ENCODE results near the gene QPCTL. TPM values are rescaled to one million over a fixed set of nuclear protein-coding genes. Genes with fewer than 3 reads are reported as not detected.

The QPCTL gene
- total and polyA plus RNA-seq, 9 of the 15 experiments (the other 6 are each of a cell fraction or from before 2014, with no cell fraction given) = 0.99 to 31.3 (median 12.7) TPM

- TF ChIP-seq ZNF318 (IDR thresholded peaks at IDR 0.05; ENCODE audit: borderline replicate concordance in 1 of 2, low read depth in 1 of 2) = no peak
- no peak for TF ChIP-seq ILF3 (IDR thresholded peaks at IDR 0.05; ENCODE audit: borderline replicate concordance)
- TF ChIP-seq ETV1 (tag; conservative IDR thresholded peaks at IDR 0.05; ENCODE audit: low read depth) = 0 out of 2 replicates have a peak, but pooled peaks have one; percentile 5
- peak; percentile 92 for TF ChIP-seq SPI1 (IDR thresholded peaks at IDR 0.05; ENCODE audit: borderline replicate concordance, low read depth, low read length)
- TF ChIP-seq, protein P1, sequence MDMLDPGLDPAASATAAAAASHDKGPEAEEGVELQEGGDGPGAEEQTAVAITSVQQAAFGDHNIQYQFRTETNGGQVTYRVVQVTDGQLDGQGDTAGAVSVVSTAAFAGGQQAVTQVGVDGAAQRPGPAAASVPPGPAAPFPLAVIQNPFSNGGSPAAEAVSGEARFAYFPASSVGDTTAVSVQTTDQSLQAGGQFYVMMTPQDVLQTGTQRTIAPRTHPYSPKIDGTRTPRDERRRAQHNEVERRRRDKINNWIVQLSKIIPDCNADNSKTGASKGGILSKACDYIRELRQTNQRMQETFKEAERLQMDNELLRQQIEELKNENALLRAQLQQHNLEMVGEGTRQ (CRISPR knock-in tag; IDR thresholded peaks at IDR 0.05) = no peak
- no peak for TF ChIP-seq RB1 (IDR thresholded peaks at IDR 0.05; ENCODE audit: low read depth)
- no peak for TF ChIP-seq NCOR1 (IDR thresholded peaks at IDR 0.05)
- TF ChIP-seq POLR2AphosphoS2 (IDR thresholded peaks at IDR 0.05; ENCODE audit: low read length) = no peak
- no peak for TF ChIP-seq PRPF4 (IDR thresholded peaks at IDR 0.05; ENCODE audit: insufficient read depth, low read depth, low read length, poor library complexity, severe bottlenecking)
- no peak for TF ChIP-seq E2F3 (CRISPR knock-in tag; IDR thresholded peaks at IDR 0.05)
- no peak for TF ChIP-seq GTF3C2 (IDR thresholded peaks at IDR 0.05; ENCODE audit: borderline replicate concordance, extremely low read depth, insufficient read length)
- TF ChIP-seq PTRF (tag; IDR thresholded peaks at IDR 0.05) = no peak
- no peak for TF ChIP-seq GTF2E2 (tag; IDR thresholded peaks at IDR 0.05)
- TF ChIP-seq ZNF584 (CRISPR knock-in tag; IDR thresholded peaks at IDR 0.05; ENCODE audit: low read depth) = no peak
- no peak for TF ChIP-seq SETDB1 (IDR thresholded peaks at IDR 0.05; ENCODE audit: low read length)
- TF ChIP-seq POLR2A (conservative IDR thresholded peaks at IDR 0.05) = peak; percentile 44; the same call in 1 of the 2 replicates
- TF ChIP-seq ELF4 (CRISPR knock-in tag; IDR thresholded peaks at IDR 0.05) = no peak
- TF ChIP-seq SIN3A (IDR thresholded peaks at IDR 0.05; ENCODE audit: borderline replicate concordance in 2 of 2, control insufficient read depth in 1 of 2, low read depth in 2 of 2, low read length in 2 of 2) = 0 out of 4 replicates have a peak, but pooled peaks of 1 of the 2 experiments have one; percentile 26
These were observed 46.1 kb upstream of the QPCTL start (continued) for GRCh38 chr19:45646345-45646698.

Data from K562 (cell line).